ENCODE measurements around the gene NRAP. TPM values are rescaled to one million over a fixed set of nuclear protein-coding genes. Genes with fewer than 3 reads are reported as not detected.

The NRAP gene
- total RNA-seq, 4 donors from 2014 or later: 811 to 2,339 (median 1,413) TPM

DNA sequence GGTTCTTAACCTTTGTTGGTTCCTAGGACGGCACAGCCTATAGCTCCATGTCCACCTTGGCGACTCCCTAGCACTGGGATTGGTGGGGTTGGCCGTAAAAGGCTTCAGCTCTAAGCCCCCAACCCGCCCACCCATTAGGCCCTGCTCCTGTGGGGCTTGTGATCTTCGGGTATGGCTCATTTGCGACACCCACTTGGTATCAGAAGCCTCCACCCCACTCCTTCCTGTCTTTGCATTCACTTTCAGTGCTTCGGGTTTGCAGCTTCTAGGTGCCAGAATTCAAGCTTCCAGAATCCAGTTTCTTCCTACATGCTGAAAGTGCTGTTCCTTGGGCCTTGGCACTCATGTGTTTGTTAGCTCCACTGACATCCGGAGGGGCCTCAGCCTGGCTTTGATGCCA, 71.5 kb downstream of the NRAP start:
- in situ Hi-C loops (cut with MboI; ENCODE audit: low sequenced_read_pairs in 4 of 4): no loop called here
- no peaks in the 10 kb centered on the region for H3K27me3 ChIP-seq
- peaks cover 4 to 99% of the 10 kb centered on the region in 2 donors for H3K36me3 ChIP-seq
- DNase-seq (no peak), ATAC-seq (no peak)
- TF ChIP-seq POLR2A (IDR thresholded peaks at IDR 0.05): no peak
- TF ChIP-seq, protein P1, sequence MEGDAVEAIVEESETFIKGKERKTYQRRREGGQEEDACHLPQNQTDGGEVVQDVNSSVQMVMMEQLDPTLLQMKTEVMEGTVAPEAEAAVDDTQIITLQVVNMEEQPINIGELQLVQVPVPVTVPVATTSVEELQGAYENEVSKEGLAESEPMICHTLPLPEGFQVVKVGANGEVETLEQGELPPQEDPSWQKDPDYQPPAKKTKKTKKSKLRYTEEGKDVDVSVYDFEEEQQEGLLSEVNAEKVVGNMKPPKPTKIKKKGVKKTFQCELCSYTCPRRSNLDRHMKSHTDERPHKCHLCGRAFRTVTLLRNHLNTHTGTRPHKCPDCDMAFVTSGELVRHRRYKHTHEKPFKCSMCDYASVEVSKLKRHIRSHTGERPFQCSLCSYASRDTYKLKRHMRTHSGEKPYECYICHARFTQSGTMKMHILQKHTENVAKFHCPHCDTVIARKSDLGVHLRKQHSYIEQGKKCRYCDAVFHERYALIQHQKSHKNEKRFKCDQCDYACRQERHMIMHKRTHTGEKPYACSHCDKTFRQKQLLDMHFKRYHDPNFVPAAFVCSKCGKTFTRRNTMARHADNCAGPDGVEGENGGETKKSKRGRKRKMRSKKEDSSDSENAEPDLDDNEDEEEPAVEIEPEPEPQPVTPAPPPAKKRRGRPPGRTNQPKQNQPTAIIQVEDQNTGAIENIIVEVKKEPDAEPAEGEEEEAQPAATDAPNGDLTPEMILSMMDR (IDR thresholded peaks at IDR 0.05 in 4 of 5, conservative IDR thresholded peaks at IDR 0.05 in 1 of 5): no peak
- H3K9me3 ChIP-seq: no peaks in the 10 kb centered on the region
- H3K4me1 ChIP-seq: peaks cover 0 to 5% of the 10 kb centered on the region in 2 donors
- peak overlapping the region; percentile 27 to 82 (median 60) for H3K27ac ChIP-seq
- no peak overlapping the region for H3K4me3 ChIP-seq
- intact Hi-C loops (cut with DNase I; ENCODE audit: low total_unique reads): no loop called here

DNA sequence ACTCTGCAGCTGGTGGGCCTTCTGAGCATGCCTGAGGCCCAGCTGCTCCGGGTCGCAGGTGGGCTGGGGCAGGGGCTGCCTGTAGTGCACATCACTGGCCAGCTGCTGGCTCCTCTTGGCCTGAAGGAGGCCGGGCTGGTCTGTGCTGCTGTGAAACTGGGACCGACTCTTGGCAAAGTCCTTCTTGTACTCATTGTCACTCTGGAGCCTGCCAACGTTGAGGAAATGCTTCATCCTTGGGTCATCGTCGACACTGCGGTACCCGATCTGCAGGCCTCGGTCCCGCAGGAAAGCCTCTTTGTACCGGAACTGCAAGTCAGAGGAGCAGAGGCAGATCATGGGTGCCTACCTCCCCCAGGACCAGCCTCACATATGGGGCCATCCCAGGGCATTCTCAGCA, 73.3 kb downstream of the NRAP start:
- Histone ChIP-seq H3K4me1 (peaks cover 5 to 6% of the 10 kb centered on the region in 2 donors), H3K4me3 (no peak overlapping the region), H3K27ac (peak overlapping the region; percentile 44 to 93 (median 81)), H3K36me3 (peaks cover 0 to 81% of the 10 kb centered on the region in 2 donors), H3K9me3 (no peaks in the 10 kb centered on the region), H3K27me3 (no peaks in the 10 kb centered on the region)
- DNase-seq: peak; percentile 40 to 67
- in situ Hi-C loops (cut with MboI; ENCODE audit: low sequenced_read_pairs in 4 of 4) (no loop called here), intact Hi-C loops (cut with DNase I; ENCODE audit: low total_unique reads) (no loop called here)
- ATAC-seq: peak; percentile 53 to 71
- TF ChIP-seq, protein P1 (IDR thresholded peaks at IDR 0.05 in 4 of 5, conservative IDR thresholded peaks at IDR 0.05 in 1 of 5): no peak

GRCh38 chr10:113589201-113589770, 74.6 kb downstream of the NRAP start:
- in situ Hi-C loops (cut with MboI; ENCODE audit: low sequenced_read_pairs in 4 of 4): no loop called here
- TF ChIP-seq, protein P1 (IDR thresholded peaks at IDR 0.05 in 4 of 5, conservative IDR thresholded peaks at IDR 0.05 in 1 of 5): no peak
- TF ChIP-seq POLR2A (IDR thresholded peaks at IDR 0.05): no peak
- H3K4me3 ChIP-seq: no peak overlapping the region

GRCh38 chr10:113585949-113586348, 77.9 kb downstream of the NRAP start:
- H3K27me3 ChIP-seq: no peaks in the 10 kb centered on the region
- no peak overlapping the region for H3K4me3 ChIP-seq
- H3K4me1 ChIP-seq: peaks cover 16 to 29% of the 10 kb centered on the region in 2 donors
- ATAC-seq (peak in 1 of 2 donors; percentile 43), DNase-seq (no peak)
- TF ChIP-seq, protein P1 (IDR thresholded peaks at IDR 0.05 in 4 of 5, conservative IDR thresholded peaks at IDR 0.05 in 1 of 5): no peak
- no peak for TF ChIP-seq POLR2A (IDR thresholded peaks at IDR 0.05)
- no peaks in the 10 kb centered on the region for H3K9me3 ChIP-seq
- in situ Hi-C loops (cut with MboI; ENCODE audit: low sequenced_read_pairs in 4 of 4) (no loop called here), intact Hi-C loops (cut with DNase I; ENCODE audit: low total_unique reads) (loop anchor here (2.0 kb wide), 1 partner anchor 81 kb away; no protein-coding TSS in a partner anchor)
- peak overlapping the region; percentile 77 to 93 (median 81) for H3K27ac ChIP-seq
- H3K36me3 ChIP-seq: peaks cover 0 to 34% of the 10 kb centered on the region in 2 donors

More at GRCh38 chr10:113589201-113589770, 74.6 kb downstream of the NRAP start:
- H3K9me3 ChIP-seq: no peaks in the 10 kb centered on the region
- H3K4me1 ChIP-seq: peaks cover 7 to 9% of the 10 kb centered on the region in 2 donors
- H3K27ac ChIP-seq: peak overlapping the region; percentile 44 to 93 (median 81)
- ATAC-seq (no peak), DNase-seq (no peak)
- H3K36me3 ChIP-seq: peaks cover 0 to 68% of the 10 kb centered on the region in 2 donors
- intact Hi-C loops (cut with DNase I; ENCODE audit: low total_unique reads): no loop called here
- no peaks in the 10 kb centered on the region for H3K27me3 ChIP-seq
